ENCODE data around the gene DNAJC3.

DNA sequence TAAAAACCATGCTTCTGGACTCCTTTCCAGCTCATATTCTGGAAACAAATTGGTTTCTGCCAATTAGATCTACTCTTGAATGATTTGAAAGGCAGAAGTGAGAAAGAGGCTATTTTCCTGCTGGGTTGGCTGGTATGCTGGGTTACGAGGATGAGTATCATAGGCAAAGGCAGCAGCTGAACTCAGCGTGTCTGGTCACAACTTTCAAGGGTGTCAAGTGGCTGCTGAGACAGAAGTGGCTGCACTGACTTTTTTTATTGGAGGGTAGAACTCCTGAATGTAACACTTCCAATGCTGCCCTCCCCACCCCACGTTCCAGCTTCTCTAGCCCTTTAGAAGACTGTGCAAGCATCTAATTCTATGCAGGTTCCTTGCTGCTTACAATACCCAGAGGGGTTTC, 24.1 kb upstream of the DNAJC3 start:
- TF ChIP-seq, protein P1, sequence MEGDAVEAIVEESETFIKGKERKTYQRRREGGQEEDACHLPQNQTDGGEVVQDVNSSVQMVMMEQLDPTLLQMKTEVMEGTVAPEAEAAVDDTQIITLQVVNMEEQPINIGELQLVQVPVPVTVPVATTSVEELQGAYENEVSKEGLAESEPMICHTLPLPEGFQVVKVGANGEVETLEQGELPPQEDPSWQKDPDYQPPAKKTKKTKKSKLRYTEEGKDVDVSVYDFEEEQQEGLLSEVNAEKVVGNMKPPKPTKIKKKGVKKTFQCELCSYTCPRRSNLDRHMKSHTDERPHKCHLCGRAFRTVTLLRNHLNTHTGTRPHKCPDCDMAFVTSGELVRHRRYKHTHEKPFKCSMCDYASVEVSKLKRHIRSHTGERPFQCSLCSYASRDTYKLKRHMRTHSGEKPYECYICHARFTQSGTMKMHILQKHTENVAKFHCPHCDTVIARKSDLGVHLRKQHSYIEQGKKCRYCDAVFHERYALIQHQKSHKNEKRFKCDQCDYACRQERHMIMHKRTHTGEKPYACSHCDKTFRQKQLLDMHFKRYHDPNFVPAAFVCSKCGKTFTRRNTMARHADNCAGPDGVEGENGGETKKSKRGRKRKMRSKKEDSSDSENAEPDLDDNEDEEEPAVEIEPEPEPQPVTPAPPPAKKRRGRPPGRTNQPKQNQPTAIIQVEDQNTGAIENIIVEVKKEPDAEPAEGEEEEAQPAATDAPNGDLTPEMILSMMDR (conservative IDR thresholded peaks at IDR 0.05; ENCODE audit: low read length) = no peak
- TF ChIP-seq EZH2phosphoT487 (IDR thresholded peaks at IDR 0.05; ENCODE audit: borderline replicate concordance) = no peak
